ENCODE data around the gene MYADM. TPM values are rescaled to one million over a fixed set of nuclear protein-coding genes. Genes with fewer than 3 reads are reported as not detected.

MYADM gene
- polyA plus RNA-seq, 1 donor from 2014 or later, result 2.5 TPM

DNA sequence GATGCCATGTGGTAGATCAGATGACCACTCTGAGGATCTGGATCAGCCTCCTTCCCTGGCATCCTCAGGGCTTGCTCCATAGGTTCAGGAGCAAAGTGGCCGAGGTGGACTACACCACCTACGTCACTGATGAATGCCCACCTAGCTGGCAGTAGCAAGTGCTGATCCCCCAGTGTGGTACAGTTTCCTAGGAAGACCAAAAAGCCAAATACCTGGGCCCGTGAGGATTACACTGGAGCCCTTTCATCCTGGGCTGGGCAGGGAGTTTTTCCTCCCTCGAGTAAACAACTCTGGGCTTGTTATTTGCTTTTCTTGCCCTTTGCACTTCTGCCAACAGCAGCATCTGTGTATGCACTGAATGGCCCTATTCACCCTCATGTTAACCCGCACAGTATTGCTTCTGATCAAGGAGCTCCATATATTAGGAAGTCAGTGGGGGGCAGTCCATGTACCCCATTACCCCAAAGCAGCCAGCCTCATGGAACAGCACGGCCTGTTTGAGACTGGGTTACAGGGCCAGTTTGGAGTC is 3.3 kb upstream of the MYADM start:
- Histone ChIP-seq H3K4me2 (ENCODE audit: low read length) (no peak overlapping the region), H3K9ac (ENCODE audit: low read length) (no peak overlapping the region), H3K79me2 (replicated peaks; ENCODE audit: insufficient read depth, low read length) (peaks cover 11% of the 10 kb centered on the region), H4K20me1 (ENCODE audit: insufficient read depth) (peaks cover 13% of the 10 kb centered on the region), H3K36me3 (ENCODE audit: insufficient read depth, low read length) (no peaks in the 10 kb centered on the region), H3F3A (ENCODE audit: insufficient read depth, low read length, poor library complexity, severe bottlenecking) (no peaks in the 10 kb centered on the region), H3K27ac (ENCODE audit: low read length) (peak overlapping the region; percentile 12), H3K9me2 (ENCODE audit: insufficient read depth, low read length) (no peaks in the 10 kb centered on the region), H3K27me3 (ENCODE audit: insufficient read depth, low read depth, low read length) (no peaks in the 10 kb centered on the region), H3K4me3 (ENCODE audit: low read length) (no peak overlapping the region), H3K9me3 (ENCODE audit: low read length) (no peaks in the 10 kb centered on the region), H2AFZ (ENCODE audit: low read depth, low read length) (no peak overlapping the region)
- TF ChIP-seq, protein P1, sequence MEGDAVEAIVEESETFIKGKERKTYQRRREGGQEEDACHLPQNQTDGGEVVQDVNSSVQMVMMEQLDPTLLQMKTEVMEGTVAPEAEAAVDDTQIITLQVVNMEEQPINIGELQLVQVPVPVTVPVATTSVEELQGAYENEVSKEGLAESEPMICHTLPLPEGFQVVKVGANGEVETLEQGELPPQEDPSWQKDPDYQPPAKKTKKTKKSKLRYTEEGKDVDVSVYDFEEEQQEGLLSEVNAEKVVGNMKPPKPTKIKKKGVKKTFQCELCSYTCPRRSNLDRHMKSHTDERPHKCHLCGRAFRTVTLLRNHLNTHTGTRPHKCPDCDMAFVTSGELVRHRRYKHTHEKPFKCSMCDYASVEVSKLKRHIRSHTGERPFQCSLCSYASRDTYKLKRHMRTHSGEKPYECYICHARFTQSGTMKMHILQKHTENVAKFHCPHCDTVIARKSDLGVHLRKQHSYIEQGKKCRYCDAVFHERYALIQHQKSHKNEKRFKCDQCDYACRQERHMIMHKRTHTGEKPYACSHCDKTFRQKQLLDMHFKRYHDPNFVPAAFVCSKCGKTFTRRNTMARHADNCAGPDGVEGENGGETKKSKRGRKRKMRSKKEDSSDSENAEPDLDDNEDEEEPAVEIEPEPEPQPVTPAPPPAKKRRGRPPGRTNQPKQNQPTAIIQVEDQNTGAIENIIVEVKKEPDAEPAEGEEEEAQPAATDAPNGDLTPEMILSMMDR (IDR thresholded peaks at IDR 0.05; ENCODE audit: poor library complexity, severe bottlenecking), result no peak
- no peak for TF ChIP-seq EZH2 (IDR thresholded peaks at IDR 0.05; ENCODE audit: borderline replicate concordance, insufficient read depth, low read length, poor library complexity, severe bottlenecking)
- TF ChIP-seq POLR2AphosphoS5 (IDR thresholded peaks at IDR 0.05), result no peak
- TF ChIP-seq, protein P2, sequence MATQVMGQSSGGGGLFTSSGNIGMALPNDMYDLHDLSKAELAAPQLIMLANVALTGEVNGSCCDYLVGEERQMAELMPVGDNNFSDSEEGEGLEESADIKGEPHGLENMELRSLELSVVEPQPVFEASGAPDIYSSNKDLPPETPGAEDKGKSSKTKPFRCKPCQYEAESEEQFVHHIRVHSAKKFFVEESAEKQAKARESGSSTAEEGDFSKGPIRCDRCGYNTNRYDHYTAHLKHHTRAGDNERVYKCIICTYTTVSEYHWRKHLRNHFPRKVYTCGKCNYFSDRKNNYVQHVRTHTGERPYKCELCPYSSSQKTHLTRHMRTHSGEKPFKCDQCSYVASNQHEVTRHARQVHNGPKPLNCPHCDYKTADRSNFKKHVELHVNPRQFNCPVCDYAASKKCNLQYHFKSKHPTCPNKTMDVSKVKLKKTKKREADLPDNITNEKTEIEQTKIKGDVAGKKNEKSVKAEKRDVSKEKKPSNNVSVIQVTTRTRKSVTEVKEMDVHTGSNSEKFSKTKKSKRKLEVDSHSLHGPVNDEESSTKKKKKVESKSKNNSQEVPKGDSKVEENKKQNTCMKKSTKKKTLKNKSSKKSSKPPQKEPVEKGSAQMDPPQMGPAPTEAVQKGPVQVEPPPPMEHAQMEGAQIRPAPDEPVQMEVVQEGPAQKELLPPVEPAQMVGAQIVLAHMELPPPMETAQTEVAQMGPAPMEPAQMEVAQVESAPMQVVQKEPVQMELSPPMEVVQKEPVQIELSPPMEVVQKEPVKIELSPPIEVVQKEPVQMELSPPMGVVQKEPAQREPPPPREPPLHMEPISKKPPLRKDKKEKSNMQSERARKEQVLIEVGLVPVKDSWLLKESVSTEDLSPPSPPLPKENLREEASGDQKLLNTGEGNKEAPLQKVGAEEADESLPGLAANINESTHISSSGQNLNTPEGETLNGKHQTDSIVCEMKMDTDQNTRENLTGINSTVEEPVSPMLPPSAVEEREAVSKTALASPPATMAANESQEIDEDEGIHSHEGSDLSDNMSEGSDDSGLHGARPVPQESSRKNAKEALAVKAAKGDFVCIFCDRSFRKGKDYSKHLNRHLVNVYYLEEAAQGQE (IDR thresholded peaks at IDR 0.05; ENCODE audit: borderline replicate concordance), result no peak
- no peak for TF ChIP-seq RAD21 (conservative IDR thresholded peaks at IDR 0.05)
- no peak for TF ChIP-seq MXI1 (conservative IDR thresholded peaks at IDR 0.05; ENCODE audit: poor library complexity, severe bottlenecking)
- TF ChIP-seq TAF1 (IDR thresholded peaks at IDR 0.05; ENCODE audit: low read depth), result no peak
- no peak for TF ChIP-seq SMC3 (conservative IDR thresholded peaks at IDR 0.05; ENCODE audit: poor library complexity)
- no peak for TF ChIP-seq EP300 (conservative IDR thresholded peaks at IDR 0.05; ENCODE audit: poor library complexity, severe bottlenecking)

DNA sequence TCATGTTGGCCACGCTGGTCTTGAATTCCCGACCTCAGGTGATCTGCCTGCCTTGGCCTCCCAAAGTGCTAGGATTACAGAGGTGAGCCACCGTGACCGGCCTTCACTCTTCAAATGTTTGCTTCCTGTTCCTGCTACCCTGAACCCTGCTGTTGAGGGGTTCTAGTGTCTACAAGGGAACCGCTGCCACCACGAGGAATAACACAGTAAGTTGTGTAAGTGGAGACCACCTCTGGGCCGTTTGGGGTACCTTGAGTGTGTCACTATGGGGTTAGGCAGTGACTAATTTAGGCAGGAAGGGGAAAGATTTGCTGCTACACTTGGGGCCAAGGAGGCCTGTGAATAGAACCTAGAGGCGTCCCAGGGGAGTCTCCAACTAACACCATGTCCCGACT is 2.2 kb upstream of the MYADM start:
- TF ChIP-seq MXI1 (conservative IDR thresholded peaks at IDR 0.05; ENCODE audit: poor library complexity, severe bottlenecking) (no peak), EP300 (conservative IDR thresholded peaks at IDR 0.05; ENCODE audit: poor library complexity, severe bottlenecking) (no peak), EZH2 (IDR thresholded peaks at IDR 0.05; ENCODE audit: borderline replicate concordance, insufficient read depth, low read length, poor library complexity, severe bottlenecking) (no peak), TAF1 (IDR thresholded peaks at IDR 0.05; ENCODE audit: low read depth) (no peak), RAD21 (conservative IDR thresholded peaks at IDR 0.05) (peak; percentile 33), SMC3 (conservative IDR thresholded peaks at IDR 0.05; ENCODE audit: poor library complexity) (peak; percentile 39)
- TF ChIP-seq, protein P1 (IDR thresholded peaks at IDR 0.05; ENCODE audit: poor library complexity, severe bottlenecking), result peak; percentile 50
- TF ChIP-seq, protein P2 (IDR thresholded peaks at IDR 0.05; ENCODE audit: borderline replicate concordance), result no peak
- H4K20me1 ChIP-seq (ENCODE audit: insufficient read depth), result peaks cover 14% of the 10 kb centered on the region
- H3K36me3 ChIP-seq (ENCODE audit: insufficient read depth, low read length), result no peaks in the 10 kb centered on the region
- H3K4me3 ChIP-seq (ENCODE audit: low read length), result peak overlapping the region; percentile 88
- peak overlapping the region; percentile 87 for H3K9ac ChIP-seq (ENCODE audit: low read length)
- H3K4me2 ChIP-seq (ENCODE audit: low read length), result peak overlapping the region; percentile 62
- peak overlapping the region; percentile 90 for H2AFZ ChIP-seq (ENCODE audit: low read depth, low read length)
- peak overlapping the region; percentile 85 for H3K27ac ChIP-seq (ENCODE audit: low read length)
- H3K27me3 ChIP-seq (ENCODE audit: insufficient read depth, low read depth, low read length), result no peaks in the 10 kb centered on the region
- H3K79me2 ChIP-seq (replicated peaks; ENCODE audit: insufficient read depth, low read length), result peaks cover 11% of the 10 kb centered on the region
- H3F3A ChIP-seq (ENCODE audit: insufficient read depth, low read length, poor library complexity, severe bottlenecking), result no peaks in the 10 kb centered on the region
- no peaks in the 10 kb centered on the region for H3K9me2 ChIP-seq (ENCODE audit: insufficient read depth, low read length)
- no peaks in the 10 kb centered on the region for H3K9me3 ChIP-seq (ENCODE audit: low read length)

All from neural cell (in vitro differentiated cells).